GM23338 (cell line): ENCODE measurements around the gene C1QL4.

ENCODE experiments used
- CTCF ChIP-seq, 2 experiments: fragments of 200-600 bp in 1 of 2; sonication (generic) in 1 of 2; conservative IDR thresholded peaks; 2 replicates each; pipeline versions ENCODE4 v1.5.1 to v1.6.1; 2016 to 2017; ENCODE audit warnings: antibody characterized with exemption in 2 of 2, low read depth in 2 of 2, mild to moderate bottlenecking in 2 of 2, moderate library complexity in 1 of 2
- EZH2phosphoT487 ChIP-seq: fragments of 200-600 bp; sonication (generic); IDR thresholded peaks from one replicate; pipeline ENCODE4 v1.8.1; 2018; ENCODE audit warnings: antibody characterized with exemption; ENCODE audit not compliant: unreplicated experiment
- POLR2AphosphoS5 ChIP-seq: IDR thresholded peaks from 2 replicates; pipeline ENCODE4 v1.6.1; 2016; ENCODE audit warnings: antibody characterized with exemption, low read depth
- REST ChIP-seq: IDR thresholded peaks from one replicate; pipeline ENCODE4 v1.6.1; 2018; ENCODE audit warnings: antibody characterized with exemption; ENCODE audit not compliant: unreplicated experiment

GRCh38 chr12:49336645-49337584, at the start of gene C1QL4:
- peak; percentile 78 for TF ChIP-seq CTCF (conservative IDR thresholded peaks at IDR 0.05; ENCODE audit: low read depth in 2 of 2)
- TF ChIP-seq POLR2AphosphoS5, result no peak
- TF ChIP-seq EZH2phosphoT487, result peak; percentile 67
- no peak for TF ChIP-seq REST
